K562 (cell line): Measurements from ENCODE around the gene MKNK2. TPM values are rescaled to one million over a fixed set of nuclear protein-coding genes. Genes with fewer than 3 reads are reported as not detected.

Experiments used
- BCL6 ChIP-seq: fragments of 250-450 bp; sonication (Bioruptor Pico); IDR thresholded peaks from 2 replicates; pipeline ENCODE4 v1.4.0; 2020
- BRD4 ChIP-seq: fragments of 200-600 bp; sonication (generic); IDR thresholded peaks from 2 replicates; pipeline ENCODE4 v1.6.1; 2017; ENCODE audit warnings: inconsistent platforms
- CC2D1A ChIP-seq: fragments of 450-650 bp; IDR thresholded peaks from 2 replicates; pipeline ENCODE4 v1.6.1; 2017; ENCODE audit warnings: mild to moderate bottlenecking
- CHCHD3 ChIP-seq: fragments of 250-450 bp; sonication (Bioruptor Pico); IDR thresholded peaks from 2 replicates; pipeline ENCODE4 v2.1.2; 2022; ENCODE audit warnings: mild to moderate bottlenecking
- ETV1 ChIP-seq: fragments of 450-650 bp; conservative IDR thresholded peaks from 2 replicates; pipeline ENCODE4 v1.6.1; 2016; ENCODE audit warnings: missing genetic modification characterization, control low read depth, low read depth, missing compliant biosample characterization
- FOXJ2 ChIP-seq: fragments of 200-800 bp; sonication (Bioruptor generic); IDR thresholded peaks from 2 replicates; pipeline ENCODE4 v1.6.1; 2016; ENCODE audit warnings: missing genetic modification characterization, missing compliant biosample characterization
- FOXJ3 ChIP-seq: sonication (generic); formaldehyde crosslinking; IDR thresholded peaks from 2 replicates; pipeline ENCODE4 v1.4.0; 2020; ENCODE audit warnings: mild to moderate bottlenecking, missing genetic modification reagents
- ILK ChIP-seq: fragments of 450-650 bp; IDR thresholded peaks from 2 replicates; pipeline ENCODE4 v1.6.1; 2016; ENCODE audit warnings: missing genetic modification characterization, low read depth, mild to moderate bottlenecking, missing compliant biosample characterization, moderate library complexity, borderline replicate concordance
- MAFK ChIP-seq: IDR thresholded peaks from 2 replicates; pipeline ENCODE4 v1.6.1; 2011; ENCODE audit warnings: low read length, improper control_type of control experiment
- MTA3 ChIP-seq: fragments of 450-650 bp; formaldehyde crosslinking; IDR thresholded peaks from 2 replicates; pipeline ENCODE4 v1.6.1; 2017; ENCODE audit warnings: mild to moderate bottlenecking, borderline replicate concordance
- MYC ChIP-seq, 2 experiments: fragments of 250-450 bp in 1 of 2; sonication (Bioruptor Pico) in 1 of 2; IDR thresholded peaks; 2 replicates each; pipeline versions ENCODE4 v1.5.1 to v1.6.1; 2012 to 2021; ENCODE audit warnings: low read depth in 2 of 2, borderline replicate concordance in 1 of 2, improper control_type of control experiment in 1 of 2, low read length in 1 of 2, mild to moderate bottlenecking in 1 of 2, moderate library complexity in 1 of 2
- NFE2 ChIP-seq: IDR thresholded peaks from 2 replicates; pipeline ENCODE4 v1.6.1; 2014; ENCODE audit warnings: antibody characterized with exemption, low read depth
- RBM34 ChIP-seq: fragments of 200-400 bp; formaldehyde crosslinking; IDR thresholded peaks from 2 replicates; pipeline ENCODE4 v1.6.1; 2018; ENCODE audit warnings: low read length, borderline replicate concordance; ENCODE audit not compliant: insufficient read depth
- RFX1 ChIP-seq: fragments of 450-650 bp; IDR thresholded peaks from 2 replicates; pipeline ENCODE4 v1.6.1; 2016; ENCODE audit warnings: mild to moderate bottlenecking, moderate library complexity
- RFX7 ChIP-seq: fragments of 250-450 bp; sonication (Bioruptor Pico); IDR thresholded peaks from 2 replicates; pipeline ENCODE4 v1.5.1; 2021; ENCODE audit warnings: mild to moderate bottlenecking
- SAFB2 ChIP-seq: fragments of 200-400 bp; formaldehyde crosslinking; IDR thresholded peaks from 2 replicates; pipeline ENCODE4 v1.6.1; 2018; ENCODE audit warnings: borderline replicate concordance, low read length, low read depth, moderate library complexity; ENCODE audit not compliant: severe bottlenecking
- SIX5 ChIP-seq, 2 experiments: IDR thresholded peaks; 2 replicates each; pipeline ENCODE4 v1.6.1; 2011; ENCODE audit warnings: low read length in 2 of 2, borderline replicate concordance in 1 of 2, low read depth in 1 of 2, mild to moderate bottlenecking in 1 of 2, moderate library complexity in 1 of 2; ENCODE audit not compliant: insufficient read depth in 1 of 2
- SMAD1 ChIP-seq: fragments of 150-350 bp; IDR thresholded peaks from 2 replicates; pipeline ENCODE4 v1.6.1; 2014; ENCODE audit warnings: low read length, low read depth; ENCODE audit not compliant: partially characterized antibody
- SREBF1 ChIP-seq: fragments of 150-350 bp; IDR thresholded peaks from 2 replicates; pipeline ENCODE4 v1.6.1; 2014; ENCODE audit warnings: antibody characterized with exemption, low read depth, low read length, borderline replicate concordance
- STAT5A ChIP-seq: IDR thresholded peaks from 2 replicates; pipeline ENCODE4 v1.6.1; 2012; ENCODE audit warnings: low read length, inconsistent platforms, borderline replicate concordance
- TAF7 ChIP-seq: fragments of 450-650 bp; IDR thresholded peaks from 2 replicates; pipeline ENCODE4 v1.6.1; 2016; ENCODE audit warnings: missing genetic modification characterization, missing compliant biosample characterization
- TRIM28 ChIP-seq: fragments of 450-650 bp; IDR thresholded peaks from 2 replicates; pipeline ENCODE4 v1.6.1; 2017
- U2AF1 ChIP-seq: fragments of 200-400 bp; formaldehyde crosslinking; optimal IDR thresholded peaks from 2 replicates; pipeline ENCODE3; 2017; ENCODE audit warnings: mild to moderate bottlenecking, low read depth, low read length, moderate library complexity
- ZC3H4 ChIP-seq: sonication (generic); formaldehyde crosslinking; IDR thresholded peaks from 2 replicates; pipeline ENCODE4 v1.9.0; 2021; ENCODE audit warnings: missing genetic modification reagents, borderline replicate concordance
- ZNF347 ChIP-seq: fragments of 450-650 bp; formaldehyde crosslinking; IDR thresholded peaks from 2 replicates; pipeline ENCODE4 v1.4.0; 2020; ENCODE audit warnings: low read depth, mild to moderate bottlenecking, moderate library complexity
- ZNF644 ChIP-seq: fragments of 200-800 bp; sonication (Bioruptor generic); IDR thresholded peaks from 2 replicates; pipeline ENCODE4 v1.6.1; 2016; ENCODE audit warnings: low read depth, missing genetic modification characterization, missing compliant biosample characterization
- polyA plus RNA-seq, 8 experiments: library from polyadenylated mRNA; depleted of rRNA in 4 of 8; stranded (reverse) in 5 of 8; unstranded in 3 of 8; fragments of >200 nt; fragmentation: Nextera tagmentation in 2 of 8; fragmentation: Illumina TruSeq in 1 of 8; extraction: Ambion mirVana in 2 of 8; extraction: Trizol in 1 of 8; gene quantifications; 2 replicates each; pipeline versions ENCODE4 v1.2.1 to v1.2.3, GENCODE V29; 2011 to 2014; ENCODE audit warnings: inconsistent platforms in 1 of 8, missing spikeins in 1 of 8
- total RNA-seq, 7 experiments: library from RNA; depleted of rRNA in 6 of 7; stranded (reverse); fragments of >200 nt in 6 of 7; fragmentation: Illumina TruSeq in 2 of 7; extraction: Trizol in 2 of 7; gene quantifications; 2 replicates each; pipeline versions ENCODE4 v1.2.1 to v1.2.3, GENCODE V29; 2011 to 2021; ENCODE audit warnings: low replicate concordance in 1 of 7
- TF ChIP-seq, protein P1 (sequence below): IDR thresholded peaks from 2 replicates; pipeline ENCODE4 v1.6.1; 2011; ENCODE audit not compliant: insufficient read length; ENCODE audit errors: extremely low read depth
- TF ChIP-seq, protein P2 (sequence below): IDR thresholded peaks from 2 replicates; pipeline ENCODE4 v1.6.1; 2011; ENCODE audit warnings: borderline replicate concordance, low read depth, mild to moderate bottlenecking, moderate library complexity, low read length; ENCODE audit not compliant: insufficient read depth, poor library complexity, severe bottlenecking

Gene MKNK2
- total and polyA plus RNA-seq, 9 of the 15 experiments (the other 6 are each of a cell fraction or from before 2014, with no cell fraction given), result 5.1 to 191 (median 51.9) TPM

DNA sequence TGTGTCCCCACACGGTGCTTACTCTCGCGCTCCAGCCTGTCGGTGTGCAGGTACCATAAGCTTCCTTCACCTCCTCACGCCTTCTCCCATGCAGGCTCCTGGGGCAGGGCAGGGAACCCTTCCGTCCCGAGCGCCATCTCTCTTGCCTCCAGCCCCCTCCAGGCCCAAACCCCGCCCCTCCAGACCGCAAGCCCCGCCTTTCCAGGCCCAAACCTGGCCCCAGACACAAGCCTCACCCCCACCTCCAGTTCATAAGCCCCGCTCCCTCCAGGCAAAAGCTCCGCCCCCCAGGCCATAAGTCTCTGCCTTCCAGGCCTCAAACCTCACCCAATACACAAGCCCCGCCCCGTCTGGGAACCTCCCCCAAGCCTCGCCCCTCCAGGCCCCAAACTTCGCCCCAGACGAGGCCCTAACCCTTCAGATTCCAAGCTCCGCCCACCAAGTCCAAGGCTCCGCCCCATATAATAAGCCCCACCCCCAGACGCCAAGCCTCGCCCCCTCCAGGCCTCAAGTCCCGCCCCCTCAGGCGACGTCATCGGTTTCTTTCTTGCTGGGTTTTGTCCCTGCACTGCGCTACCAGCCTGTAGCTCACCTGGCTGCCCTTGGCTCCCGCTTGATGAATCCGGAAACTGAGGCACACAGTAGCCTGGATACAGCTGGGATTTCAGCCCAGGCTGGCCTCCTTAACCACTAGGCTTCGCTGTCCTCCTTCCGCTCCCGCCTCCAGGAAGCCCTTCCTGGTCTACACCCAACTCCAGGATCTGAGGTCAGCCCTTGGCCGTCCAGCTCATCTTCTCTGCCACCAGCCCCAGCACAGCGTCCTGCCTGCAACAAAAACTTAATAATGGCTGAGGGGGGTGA lies 16.1 kb downstream of the MKNK2 start (continued):
- TF ChIP-seq RFX7 (CRISPR knock-in tag), result no peak
- TF ChIP-seq SREBF1, result no peak
- peak; percentile 54 for TF ChIP-seq ETV1 (tag)
- no peak for TF ChIP-seq TAF7 (tag)
- no peak for TF ChIP-seq SIX5 (IDR thresholded peaks at IDR 0.05; ENCODE audit: borderline replicate concordance in 1 of 2, insufficient read depth in 1 of 2, low read depth in 1 of 2, low read length in 2 of 2)
- TF ChIP-seq STAT5A, result no peak
- TF ChIP-seq, protein P1, sequence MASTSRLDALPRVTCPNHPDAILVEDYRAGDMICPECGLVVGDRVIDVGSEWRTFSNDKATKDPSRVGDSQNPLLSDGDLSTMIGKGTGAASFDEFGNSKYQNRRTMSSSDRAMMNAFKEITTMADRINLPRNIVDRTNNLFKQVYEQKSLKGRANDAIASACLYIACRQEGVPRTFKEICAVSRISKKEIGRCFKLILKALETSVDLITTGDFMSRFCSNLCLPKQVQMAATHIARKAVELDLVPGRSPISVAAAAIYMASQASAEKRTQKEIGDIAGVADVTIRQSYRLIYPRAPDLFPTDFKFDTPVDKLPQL, result no peak
- no peak for TF ChIP-seq RFX1
- no peak for TF ChIP-seq BCL6
- TF ChIP-seq CC2D1A, result no peak
- no peak for TF ChIP-seq SAFB2
- TF ChIP-seq MAFK, result no peak
- no peak; the same call in 1 of the 2 replicates for TF ChIP-seq MTA3
- no peak for TF ChIP-seq MYC (IDR thresholded peaks at IDR 0.05; ENCODE audit: low read depth, low read length)
- TF ChIP-seq MYC (CRISPR knock-in tag; IDR thresholded peaks at IDR 0.05; ENCODE audit: borderline replicate concordance, low read depth), result no peak
- no peak for TF ChIP-seq FOXJ2
- TF ChIP-seq SMAD1, result no peak
- TF ChIP-seq, protein P2, sequence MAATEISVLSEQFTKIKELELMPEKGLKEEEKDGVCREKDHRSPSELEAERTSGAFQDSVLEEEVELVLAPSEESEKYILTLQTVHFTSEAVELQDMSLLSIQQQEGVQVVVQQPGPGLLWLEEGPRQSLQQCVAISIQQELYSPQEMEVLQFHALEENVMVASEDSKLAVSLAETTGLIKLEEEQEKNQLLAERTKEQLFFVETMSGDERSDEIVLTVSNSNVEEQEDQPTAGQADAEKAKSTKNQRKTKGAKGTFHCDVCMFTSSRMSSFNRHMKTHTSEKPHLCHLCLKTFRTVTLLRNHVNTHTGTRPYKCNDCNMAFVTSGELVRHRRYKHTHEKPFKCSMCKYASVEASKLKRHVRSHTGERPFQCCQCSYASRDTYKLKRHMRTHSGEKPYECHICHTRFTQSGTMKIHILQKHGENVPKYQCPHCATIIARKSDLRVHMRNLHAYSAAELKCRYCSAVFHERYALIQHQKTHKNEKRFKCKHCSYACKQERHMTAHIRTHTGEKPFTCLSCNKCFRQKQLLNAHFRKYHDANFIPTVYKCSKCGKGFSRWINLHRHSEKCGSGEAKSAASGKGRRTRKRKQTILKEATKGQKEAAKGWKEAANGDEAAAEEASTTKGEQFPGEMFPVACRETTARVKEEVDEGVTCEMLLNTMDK, result no peak
- TF ChIP-seq RBM34, result no peak
- no peak for TF ChIP-seq CHCHD3 (CRISPR knock-in tag)
- no peak for TF ChIP-seq ZNF347
- TF ChIP-seq ZNF644 (tag), result no peak
- TF ChIP-seq ILK (tag), result no peak
- no peak for TF ChIP-seq ZC3H4 (CRISPR knock-in tag)
- no peak for TF ChIP-seq FOXJ3 (CRISPR knock-in tag)
- no peak for TF ChIP-seq BRD4
- TF ChIP-seq TRIM28, result no peak
- no peak for TF ChIP-seq U2AF1
- TF ChIP-seq NFE2, result no peak
